HG02642 (cell line): ENCODE data around the gene CNGB1.
"Not testable (repeated sequence)": the region's sequence is repeated elsewhere in the genome, so short reads cannot be mapped to it uniquely, and the experiment has no call there.

Experiments used
- ATAC-seq: cut with Tn5 transposase; IDR thresholded peaks from one replicate; pipeline ENCODE4 v1.9.1; 2021; ENCODE audit warnings: mild to moderate bottlenecking; ENCODE audit not compliant: unreplicated experiment, poor library complexity

CNGB1 gene

GRCh38 chr16:57978070-57978465 lies 7.1 kb upstream of the CNGB1 start:
- ATAC-seq, result not testable (repeated sequence)

DNA sequence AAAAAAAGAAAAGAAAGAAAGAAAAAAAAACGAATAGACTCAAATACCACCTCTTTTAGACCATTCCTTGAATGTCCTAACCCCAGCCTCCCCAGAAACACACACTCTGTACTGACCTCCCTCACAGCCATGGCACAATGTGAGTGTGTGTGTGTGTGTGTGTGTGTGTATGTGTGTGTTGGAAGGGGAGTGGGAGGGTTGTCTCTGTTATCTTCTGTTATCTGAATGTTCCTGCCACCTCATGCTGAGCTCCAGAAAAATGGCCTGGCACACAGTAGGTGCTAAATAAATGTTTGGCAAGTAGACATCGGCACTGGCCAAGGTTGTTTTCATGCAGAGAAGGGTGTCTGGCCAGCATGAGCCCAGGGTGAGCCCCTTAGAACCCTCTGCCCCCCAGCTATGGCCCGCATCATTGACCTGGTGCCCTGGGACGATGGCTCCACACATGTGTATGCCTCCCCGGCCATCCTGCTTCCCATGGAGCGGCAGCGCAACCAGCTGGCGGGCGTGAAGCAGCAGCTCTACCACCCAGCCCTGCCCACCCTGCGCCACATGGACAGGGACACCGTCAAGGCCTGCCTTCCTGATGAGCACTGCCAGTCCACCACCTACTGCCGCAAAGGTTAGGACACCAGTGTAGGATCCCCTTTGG lies 6.6 kb upstream of the CNGB1 start:
- no peak for ATAC-seq

DNA sequence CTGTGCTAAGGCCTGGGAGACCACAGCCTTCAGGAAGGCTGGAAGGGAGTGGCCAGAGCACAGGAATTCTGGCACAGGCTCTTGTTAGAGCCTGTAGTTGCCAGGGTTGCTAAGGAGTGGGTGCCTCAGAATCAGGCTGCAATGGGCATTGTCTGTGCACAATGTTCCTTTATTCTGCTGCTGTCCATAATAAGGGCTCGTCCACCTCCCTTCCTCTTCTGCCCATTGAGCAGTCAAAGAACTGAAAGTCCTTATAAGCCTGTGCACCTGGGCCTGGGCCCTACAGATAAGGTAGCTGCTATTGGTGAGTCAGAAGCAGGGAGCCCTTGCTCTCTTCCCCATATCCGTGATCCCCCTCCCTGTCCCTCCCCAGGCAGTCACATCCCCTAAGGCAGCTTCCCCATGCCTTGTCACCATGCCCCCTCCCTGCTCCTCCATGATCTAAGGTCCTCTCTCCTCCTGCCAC lies 5.4 kb upstream of the CNGB1 start:
- ATAC-seq, result no peak

DNA sequence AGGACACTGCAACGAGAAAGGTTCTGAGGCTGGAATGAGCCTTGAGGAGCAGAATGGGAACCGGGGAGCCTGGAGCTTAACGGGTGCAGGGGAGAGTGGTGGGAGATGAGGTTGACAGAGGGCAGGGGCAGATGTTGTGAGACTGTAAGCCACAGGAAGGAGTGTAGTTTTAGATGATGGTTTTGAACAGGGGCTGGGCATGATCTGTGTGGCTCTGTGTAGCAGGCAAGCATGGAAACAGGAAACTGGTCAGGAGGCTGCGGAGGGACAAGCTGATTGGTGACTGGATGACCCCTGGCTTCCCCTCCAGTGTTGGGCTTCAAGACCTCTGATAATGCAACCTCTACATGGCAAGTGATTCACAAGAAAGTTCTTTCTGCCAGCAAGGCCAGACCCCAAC lies 1.4 kb upstream of the CNGB1 start:
- no peak for ATAC-seq

DNA sequence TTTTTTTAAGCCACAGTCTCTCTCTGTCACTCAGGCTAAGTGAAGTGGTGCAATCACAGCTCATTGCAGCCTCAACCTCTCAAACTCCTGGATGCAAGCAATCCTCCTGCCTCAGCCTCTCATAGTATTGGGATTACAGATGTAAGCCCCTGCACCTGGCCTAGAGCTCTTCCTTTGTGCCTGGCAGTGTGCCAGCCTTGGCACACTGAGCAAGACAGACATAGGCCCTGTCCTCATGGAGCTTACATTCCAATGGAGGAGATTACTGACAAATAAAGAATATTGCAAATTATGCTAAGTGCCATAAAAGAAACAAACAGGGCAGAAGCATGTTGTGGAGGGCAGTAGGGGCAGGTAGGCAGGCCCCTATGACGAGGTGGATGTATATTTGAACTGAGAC lies 920 bp upstream of the CNGB1 start:
- ATAC-seq, result no peak

DNA sequence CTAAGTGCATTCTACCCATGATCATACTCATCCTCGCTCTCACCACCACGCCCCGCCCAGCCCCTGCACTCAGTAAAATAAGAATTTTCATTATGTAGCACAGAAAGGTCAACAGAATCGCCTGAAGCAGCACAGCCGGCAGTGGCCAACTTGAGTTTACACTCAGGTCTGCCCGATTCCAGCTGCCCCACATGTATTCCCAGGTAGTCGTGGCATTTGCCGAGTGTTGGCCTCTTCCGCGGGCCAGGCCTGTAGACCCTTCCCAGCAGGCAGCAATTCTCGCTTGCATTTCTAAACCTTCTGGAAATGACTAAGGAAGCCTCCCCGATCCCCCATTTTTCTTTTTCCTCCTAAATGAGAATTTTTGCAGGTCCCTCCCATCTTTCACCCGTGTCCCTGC lies 609 bp downstream of the CNGB1 start:
- ATAC-seq, result no peak

- no peak for ATAC-seq
Measured at GRCh38 chr16:57969451-57970123, 1.3 kb downstream of the CNGB1 start.

DNA sequence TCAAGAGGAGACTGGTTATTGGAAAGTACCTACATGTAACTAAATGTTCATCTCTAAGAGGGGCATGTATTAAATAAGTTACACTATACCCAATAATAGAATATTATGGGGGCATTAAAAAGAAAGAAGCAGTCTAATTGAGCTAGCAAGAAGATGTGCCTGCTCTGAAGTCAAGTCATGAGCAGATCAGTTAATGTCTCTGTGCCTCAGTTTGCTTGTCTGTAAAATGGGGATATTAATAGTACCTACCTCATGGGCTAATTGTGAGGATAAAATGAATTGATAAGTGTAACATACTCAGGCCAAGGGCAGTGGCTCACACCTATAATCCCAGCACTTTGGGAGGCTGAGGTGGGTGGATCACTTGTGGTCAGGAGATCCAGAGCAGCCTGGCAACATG lies 3.0 kb downstream of the CNGB1 start:
- ATAC-seq, result no peak

- no peak for ATAC-seq
Measured at GRCh38 chr16:57966986-57967385, 3.9 kb downstream of the CNGB1 start.

GRCh38 chr16:57966204-57966771 lies 4.6 kb downstream of the CNGB1 start:
- ATAC-seq, result no peak

DNA sequence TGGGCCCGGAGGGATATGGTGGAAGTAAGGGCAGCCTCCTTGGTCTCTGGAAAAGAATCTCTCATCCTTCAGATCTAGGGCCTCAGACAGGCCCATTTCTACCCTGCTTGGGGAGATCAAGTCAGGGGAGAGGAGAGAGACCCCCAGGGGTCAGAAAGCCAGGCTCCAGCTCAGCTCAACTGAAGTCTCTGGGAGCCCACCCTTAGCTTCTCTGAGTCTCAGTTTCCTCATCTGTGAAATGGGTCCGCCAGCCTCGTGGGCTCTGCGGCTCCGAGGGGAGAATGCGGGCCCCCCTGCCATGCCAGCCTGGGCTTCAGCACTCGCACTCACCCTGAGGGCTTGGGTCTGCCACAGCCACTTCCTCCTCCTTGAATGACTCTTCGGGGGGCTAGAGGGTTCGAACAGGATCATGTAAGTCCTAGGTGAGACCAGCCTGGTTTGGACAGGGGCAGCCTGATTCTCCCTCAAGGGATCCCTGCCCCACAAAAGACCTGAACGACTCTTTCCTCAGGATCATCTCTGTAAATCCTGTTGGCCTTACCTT lies 6.7 kb downstream of the CNGB1 start:
- ATAC-seq, result no peak

GRCh38 chr16:57962756-57963155 lies 8.2 kb downstream of the CNGB1 start:
- no peak for ATAC-seq

DNA sequence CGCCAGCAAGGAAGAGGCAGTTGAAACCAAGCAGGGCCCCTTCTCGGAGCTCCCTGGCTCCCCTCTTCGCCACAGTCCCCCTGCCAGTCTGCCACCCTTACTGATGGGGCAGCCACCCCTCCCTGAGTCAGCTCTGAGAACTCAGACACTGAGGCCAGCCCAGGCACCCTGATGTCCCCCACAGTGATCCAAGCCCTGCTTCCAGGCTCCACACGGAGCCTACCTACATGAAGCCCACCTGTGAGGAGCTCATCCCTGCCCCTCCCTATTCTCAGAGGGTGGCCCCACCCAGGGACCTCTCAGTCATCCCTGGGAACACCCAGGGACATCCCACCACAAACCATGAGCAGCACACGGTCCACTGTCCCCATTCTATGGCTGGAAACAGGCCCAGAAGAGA lies 8.9 kb downstream of the CNGB1 start:
- no peak for ATAC-seq

GRCh38 chr16:57961538-57961937 lies 9.4 kb downstream of the CNGB1 start:
- ATAC-seq, result no peak

- no peak for ATAC-seq
Measured at GRCh38 chr16:57960826-57961472, 10.0 kb downstream of the CNGB1 start.

DNA sequence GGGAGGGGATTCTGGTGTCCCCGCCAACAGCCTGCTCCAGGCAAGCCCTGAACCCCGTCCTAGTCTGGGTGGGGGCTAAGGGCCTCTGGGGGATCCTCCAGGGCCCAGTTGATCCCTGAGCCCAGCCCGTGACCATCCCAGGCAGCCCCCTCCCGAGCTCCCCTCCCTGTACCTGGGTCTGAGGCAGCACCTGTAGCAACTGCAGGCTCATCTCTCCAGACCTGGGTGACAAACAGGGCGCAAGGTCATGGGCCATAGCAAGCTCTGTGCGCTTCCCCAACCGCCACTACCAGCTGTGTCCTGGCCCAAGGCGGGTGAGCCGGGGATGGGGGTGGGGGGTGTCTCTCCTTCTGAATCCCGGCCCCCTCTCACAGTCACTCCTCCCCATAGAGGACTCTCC lies 10.6 kb downstream of the CNGB1 start:
- no peak for ATAC-seq

DNA sequence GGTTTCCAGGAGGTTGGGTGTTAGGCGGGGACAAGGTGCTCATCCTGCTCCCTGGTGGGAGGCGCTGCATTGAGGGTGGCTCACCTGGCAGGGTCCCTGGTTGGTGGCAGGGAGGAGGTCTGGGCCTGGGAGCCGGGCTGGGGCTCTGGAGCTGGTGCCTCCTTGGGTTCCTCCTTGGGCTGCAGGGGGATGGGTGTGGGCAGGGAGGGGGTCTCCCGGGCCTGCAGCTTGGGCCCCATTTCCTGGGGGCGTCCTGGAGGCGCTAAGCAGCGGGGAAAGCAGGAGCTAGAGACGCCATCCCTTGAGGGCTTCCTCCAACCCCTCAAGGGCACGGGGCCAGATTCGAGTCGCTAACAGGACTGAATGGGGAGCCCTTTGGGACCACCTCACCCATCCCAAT lies 11.1 kb downstream of the CNGB1 start:
- no peak for ATAC-seq

- no peak for ATAC-seq
Measured at GRCh38 chr16:57959121-57959520, 11.8 kb downstream of the CNGB1 start.

DNA sequence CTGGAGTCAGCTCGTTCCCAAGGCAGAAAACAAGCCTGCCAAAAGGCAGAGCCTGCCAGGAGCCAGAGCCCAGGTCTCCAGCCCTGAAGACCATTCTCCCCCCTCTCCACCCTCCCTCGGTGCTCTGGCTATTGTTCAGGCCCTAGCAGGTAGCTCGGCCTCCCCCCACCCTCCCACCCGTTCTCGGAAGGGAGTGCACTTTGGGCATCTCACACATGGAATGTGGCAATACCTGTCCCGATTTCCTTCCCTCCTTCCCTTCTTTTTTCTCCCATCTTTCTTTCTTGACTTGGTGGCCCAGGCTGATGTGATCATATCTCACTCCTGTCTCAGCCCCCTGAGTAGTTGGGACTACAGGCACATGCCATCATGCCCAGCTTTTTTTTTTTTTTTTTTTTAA lies 12.4 kb downstream of the CNGB1 start:
- no peak for ATAC-seq

DNA sequence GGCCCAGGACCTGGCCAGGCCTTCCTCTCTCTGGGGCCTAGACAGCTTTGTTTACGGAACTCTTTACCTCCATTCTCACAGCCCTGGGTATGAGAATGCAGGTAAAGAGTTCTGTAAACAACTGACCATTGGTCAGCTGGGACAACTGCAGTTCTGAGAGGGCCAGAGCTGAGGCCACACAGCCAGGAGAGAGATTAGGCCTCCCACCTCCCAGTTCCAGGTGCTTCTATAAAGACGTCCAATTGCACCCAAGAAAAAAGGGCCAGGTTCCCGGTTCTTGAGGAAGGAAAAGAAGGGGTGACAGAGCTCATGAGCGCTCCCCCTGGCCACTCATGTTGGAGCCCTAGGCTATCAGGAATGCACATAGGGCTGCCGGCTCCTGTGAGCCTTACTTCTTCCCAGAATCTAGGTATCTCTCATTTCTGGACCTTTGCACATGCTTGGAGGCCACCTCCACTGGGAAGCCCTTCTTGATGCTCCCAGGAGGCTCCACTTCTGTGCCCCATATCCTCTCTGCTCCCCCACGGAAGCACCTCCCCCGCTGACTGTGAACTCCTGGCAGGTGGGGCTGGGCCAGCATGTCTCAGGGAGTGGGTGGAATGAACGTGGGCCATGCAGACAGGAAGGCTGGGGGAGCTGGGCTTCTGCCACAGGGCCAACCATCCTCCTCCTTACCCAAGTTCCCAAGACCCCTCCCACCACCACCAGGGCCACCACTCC lies 13.1 kb downstream of the CNGB1 start:
- no peak for ATAC-seq
